GM10248 (cell line): ENCODE measurements around the gene SCAF11.

Experiments used
- CTCF ChIA-PET: fragments of 300-600 bp; sonication (Branson Sonifier 250); formaldehyde crosslinking; extraction: SDS; loops from one replicate; lab custom pipeline; 2021; ENCODE audit warnings: antibody characterized with exemption; lab: Yijun Ruan, JAX
- POLR2A ChIA-PET: fragments of 350-650 bp; sonication (Branson Sonifier 250); formaldehyde crosslinking; extraction: SDS; loops from one replicate; lab custom pipeline; 2020; ENCODE audit warnings: antibody characterized with exemption; lab: Yijun Ruan, JAX
- DNase-seq: peaks from one replicate; pipeline ENCODE4 v3.0.0; 2012; ENCODE audit errors: extremely low spot score
- TF ChIP-seq, protein P1 (sequence below): IDR thresholded peaks from 2 replicates; pipeline ENCODE4 v1.5.1; 2012; ENCODE audit warnings: mild to moderate bottlenecking, low read depth; ENCODE audit errors: extremely low read depth, missing control alignments, control extremely low read depth

Gene SCAF11

GRCh38 chr12:45970391-45970790 is 20.0 kb downstream of the SCAF11 start:
- POLR2A ChIA-PET: no interaction called here
- DNase-seq: no peak
- CTCF ChIA-PET: no interaction called here
- TF ChIP-seq, protein P1, sequence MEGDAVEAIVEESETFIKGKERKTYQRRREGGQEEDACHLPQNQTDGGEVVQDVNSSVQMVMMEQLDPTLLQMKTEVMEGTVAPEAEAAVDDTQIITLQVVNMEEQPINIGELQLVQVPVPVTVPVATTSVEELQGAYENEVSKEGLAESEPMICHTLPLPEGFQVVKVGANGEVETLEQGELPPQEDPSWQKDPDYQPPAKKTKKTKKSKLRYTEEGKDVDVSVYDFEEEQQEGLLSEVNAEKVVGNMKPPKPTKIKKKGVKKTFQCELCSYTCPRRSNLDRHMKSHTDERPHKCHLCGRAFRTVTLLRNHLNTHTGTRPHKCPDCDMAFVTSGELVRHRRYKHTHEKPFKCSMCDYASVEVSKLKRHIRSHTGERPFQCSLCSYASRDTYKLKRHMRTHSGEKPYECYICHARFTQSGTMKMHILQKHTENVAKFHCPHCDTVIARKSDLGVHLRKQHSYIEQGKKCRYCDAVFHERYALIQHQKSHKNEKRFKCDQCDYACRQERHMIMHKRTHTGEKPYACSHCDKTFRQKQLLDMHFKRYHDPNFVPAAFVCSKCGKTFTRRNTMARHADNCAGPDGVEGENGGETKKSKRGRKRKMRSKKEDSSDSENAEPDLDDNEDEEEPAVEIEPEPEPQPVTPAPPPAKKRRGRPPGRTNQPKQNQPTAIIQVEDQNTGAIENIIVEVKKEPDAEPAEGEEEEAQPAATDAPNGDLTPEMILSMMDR: no peak

GRCh38 chr12:45969084-45969483 is 21.3 kb downstream of the SCAF11 start:
- POLR2A ChIA-PET: no interaction called here
- TF ChIP-seq, protein P1: no peak
- DNase-seq: no peak

DNA sequence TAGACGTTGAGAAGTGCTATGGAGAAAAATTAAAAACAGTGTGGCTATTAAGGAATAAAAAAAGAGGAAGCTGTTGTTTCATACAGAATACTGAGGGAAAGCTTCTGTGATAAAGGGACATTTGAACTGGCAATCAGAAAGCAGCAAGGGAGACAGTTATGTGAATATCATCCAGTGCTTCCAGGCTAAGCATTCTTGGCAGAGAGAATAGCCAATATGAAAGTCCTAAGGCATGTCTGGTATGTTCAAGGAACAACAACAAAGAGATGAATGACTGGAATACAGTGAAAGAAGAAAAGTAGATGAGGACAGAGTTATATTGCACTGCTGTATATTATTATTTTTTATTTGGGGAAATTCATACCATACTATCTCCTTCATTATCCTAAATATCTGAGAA is 23.9 kb downstream of the SCAF11 start:
- CTCF ChIA-PET: no interaction called here
- POLR2A ChIA-PET: no interaction called here
- no peak for DNase-seq
- TF ChIP-seq, protein P1: no peak

More at GRCh38 chr12:45969084-45969483, 21.3 kb downstream of the SCAF11 start:
- CTCF ChIA-PET: interaction anchor here (1.0 kb wide), 1 partner anchor 21 kb away, joined by 4 read pairs; no protein-coding TSS in a partner anchor

DNA sequence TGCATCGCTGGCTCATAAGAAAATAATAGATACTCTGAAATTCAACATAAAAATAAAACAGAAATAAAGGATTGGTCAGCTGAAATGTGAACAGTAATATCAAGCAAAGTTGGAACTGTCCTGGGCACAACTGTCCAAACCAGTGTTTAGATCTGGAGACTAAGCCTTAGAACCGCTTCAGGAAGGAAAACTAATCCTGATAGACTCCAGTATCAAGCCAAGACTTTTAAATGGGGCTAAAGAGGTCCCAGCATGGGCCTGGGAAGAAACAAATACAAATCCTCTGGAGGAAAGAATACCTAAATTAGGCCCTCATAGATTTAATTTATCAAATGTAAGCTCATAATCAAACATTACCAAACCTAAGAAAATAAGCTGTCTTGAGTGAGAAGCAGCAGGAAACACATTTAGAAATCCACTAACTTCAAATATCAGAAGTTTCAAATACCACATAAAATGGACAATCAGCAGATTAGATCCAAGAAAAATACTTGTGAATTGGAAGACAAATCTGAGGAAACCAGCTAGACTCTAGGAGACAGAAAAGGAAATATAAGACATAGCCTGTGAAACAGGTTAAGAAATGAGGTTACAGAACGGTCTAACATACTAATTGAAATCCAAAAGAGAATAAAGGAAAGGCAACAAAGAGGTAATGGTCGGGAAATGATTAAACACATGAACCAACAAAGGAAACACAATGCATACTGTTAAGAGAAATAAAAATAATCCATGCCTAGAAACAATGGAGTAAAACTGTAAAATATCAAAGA is 27.6 kb downstream of the SCAF11 start:
- POLR2A ChIA-PET: no interaction called here
- TF ChIP-seq, protein P1: no peak
- no peak for DNase-seq
- CTCF ChIA-PET: no interaction called here

DNA sequence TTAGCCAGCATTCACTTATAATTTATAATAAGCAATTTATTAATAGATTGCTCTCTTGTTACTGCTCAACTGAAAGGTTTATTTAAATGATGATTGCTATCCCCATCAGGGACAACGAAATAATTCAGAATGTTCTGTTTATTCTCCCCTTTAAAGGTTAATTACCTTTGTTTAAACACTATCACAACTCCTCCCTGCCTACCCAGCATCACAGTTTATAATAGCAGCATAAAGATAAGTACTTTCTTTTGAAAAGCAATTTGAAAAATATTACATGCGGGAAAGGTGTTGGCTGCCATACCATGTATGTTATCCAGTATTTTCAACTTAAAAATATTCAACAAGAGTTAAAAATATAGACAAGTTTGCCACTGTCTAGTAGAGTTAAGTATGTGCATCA is 30.6 kb downstream of the SCAF11 start:
- ChIA-PET CTCF (interaction anchor here (1.1 kb wide), 1 partner anchor 30 kb away, joined by 3 read pairs; no protein-coding TSS in a partner anchor), POLR2A (no interaction called here)
- no peak for DNase-seq
- TF ChIP-seq, protein P1: no peak

- TF ChIP-seq, protein P1: no peak
- CTCF ChIA-PET: interaction anchor here (1.1 kb wide), 1 partner anchor 31 kb away, joined by 3 read pairs; no protein-coding TSS in a partner anchor
These were observed 31.3 kb downstream of the SCAF11 start for GRCh38 chr12:45959025-45959424.

More at GRCh38 chr12:45959025-45959424, 31.3 kb downstream of the SCAF11 start:
- no peak for DNase-seq
- POLR2A ChIA-PET: no interaction called here
